NB4 (cell line): ENCODE results near the gene RNF157.

Experiments
- DNase-seq: peaks from one replicate; pipeline ENCODE4 v3.0.0; 2010; ENCODE audit warnings: low read depth
- H3K4me3 ChIP-seq: one replicate; pipeline ENCODE4 v1.5.1; 2011; ENCODE audit warnings: mild to moderate bottlenecking, low read depth, low read length, moderate library complexity
- CTCF ChIP-seq: IDR thresholded peaks from one replicate; pipeline ENCODE4 v1.5.1; 2012; ENCODE audit warnings: low read depth, low read length
- MAX ChIP-seq: IDR thresholded peaks from 2 replicates; pipeline ENCODE4 v1.6.1; 2011; ENCODE audit warnings: low read depth, low read length
- MYC ChIP-seq: IDR thresholded peaks from 2 replicates; pipeline ENCODE4 v1.6.1; 2011; ENCODE audit warnings: low read depth, low read length
- POLR2A ChIP-seq: IDR thresholded peaks from 2 replicates; pipeline ENCODE4 v1.6.1; 2011; ENCODE audit warnings: mild to moderate bottlenecking; ENCODE audit not compliant: insufficient read length; ENCODE audit errors: extremely low read depth

The RNF157 gene

GRCh38 chr17:76140661-76141211 is 99.6 kb downstream of the RNF157 start:
- TF ChIP-seq CTCF, result no peak
- TF ChIP-seq MYC, result no peak
- no peak for TF ChIP-seq MAX
- TF ChIP-seq POLR2A, result no peak
- H3K4me3 ChIP-seq, result no peak overlapping the region
- no peak for DNase-seq

DNA sequence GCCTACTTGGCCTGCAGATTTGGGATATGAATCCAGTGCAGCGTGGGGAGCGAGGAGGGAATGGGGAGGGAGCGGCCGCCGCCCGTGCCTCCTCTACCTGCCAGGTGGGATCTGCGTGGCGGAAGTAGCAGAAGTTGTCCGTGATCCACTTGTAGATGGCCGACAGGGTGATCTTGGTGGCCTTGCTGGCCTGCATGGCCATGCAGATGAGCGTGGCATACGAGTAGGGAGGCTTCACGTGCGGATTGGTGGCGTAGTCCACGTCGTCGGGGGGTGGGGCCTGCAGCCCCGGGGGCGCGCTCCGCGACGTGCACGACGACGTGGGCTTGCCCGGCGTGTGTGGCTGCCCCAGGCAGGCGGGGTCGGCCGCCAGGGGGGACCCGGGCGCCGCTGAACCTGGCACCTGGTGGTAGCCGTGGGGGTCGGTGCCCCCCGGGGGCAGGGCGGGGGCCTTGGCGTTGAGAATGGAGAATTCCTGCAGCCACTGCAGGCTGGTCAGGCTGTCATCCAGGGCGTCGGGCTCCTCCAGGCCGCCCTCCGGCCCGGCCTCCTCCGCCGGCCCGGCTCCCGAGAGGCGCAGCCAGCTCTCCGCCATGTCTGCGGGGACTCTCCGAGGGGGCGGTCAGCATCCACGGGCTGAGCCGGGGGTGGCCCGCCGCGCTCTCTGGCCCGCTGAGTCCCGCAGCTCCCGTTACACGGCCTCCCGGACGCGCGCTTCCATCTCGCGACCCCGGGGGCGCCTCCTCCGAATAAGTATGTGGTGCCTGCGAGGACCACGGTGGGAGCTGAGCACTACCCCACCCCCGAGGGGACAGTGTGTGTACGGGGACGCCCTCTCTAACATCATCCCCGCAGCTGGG is 100.3 kb downstream of the RNF157 start:
- DNase-seq, result no peak
- TF ChIP-seq POLR2A (no peak), MAX (no peak), CTCF (no peak), MYC (no peak)

GRCh38 chr17:76138896-76139752 is 101.2 kb downstream of the RNF157 start:
- TF ChIP-seq CTCF (no peak), MAX (no peak), MYC (no peak), POLR2A (no peak)
- H3K4me3 ChIP-seq, result no peak overlapping the region
- no peak for DNase-seq

More for the DNA sequence above, 100.3 kb downstream of the RNF157 start:
- H3K4me3 ChIP-seq, result no peak overlapping the region

GRCh38 chr17:76138234-76138895 is 101.9 kb downstream of the RNF157 start:
- TF ChIP-seq MAX, result no peak
- TF ChIP-seq CTCF, result no peak
- no peak for TF ChIP-seq MYC
- TF ChIP-seq POLR2A, result no peak
- no peak overlapping the region for H3K4me3 ChIP-seq
- DNase-seq, result no peak
